Right atrium auricular region (tissue), 2 donors: ENCODE results near the gene TAOK1. TPM values are rescaled to one million over a fixed set of nuclear protein-coding genes. Genes with fewer than 3 reads are reported as not detected.
"Not testable (repeated sequence)": the region's sequence is repeated elsewhere in the genome, so short reads cannot be mapped to it uniquely, and the experiment has no call there.

Experiments
- DNase-seq: peaks from one replicate; pipeline ENCODE4 v3.0.0-alpha.2; 2019; ENCODE audit warnings: low spot score
- H3K27ac ChIP-seq, 2 donors: fragments of 200-600 bp; sonication (generic); 1 replicate in 1 of 2; 2 replicates in 1 of 2; pipeline ENCODE4 v1.5.1; 2016 to 2019
- H3K27me3 ChIP-seq, 2 donors: fragments of 200-600 bp; sonication (generic); one replicate each; pipeline versions ENCODE4 v1.5.1 to v1.6.0; 2017 to 2019
- H3K36me3 ChIP-seq: fragments of 200-600 bp; sonication (generic); one replicate; pipeline ENCODE4 v1.5.1; 2016
- H3K4me1 ChIP-seq, 2 donors: fragments of 200-600 bp; sonication (generic); one replicate each; pipeline versions ENCODE4 v1.5.1 to v1.6.0; 2017 to 2019
- H3K4me3 ChIP-seq, 2 donors: fragments of 200-600 bp; sonication (generic); 1 replicate in 1 of 2; 2 replicates in 1 of 2; pipeline ENCODE4 v1.5.1; 2017 to 2019; ENCODE audit warnings: mild to moderate bottlenecking in 1 of 2, moderate library complexity in 1 of 2
- H3K9me3 ChIP-seq, 2 donors: fragments of 200-600 bp; sonication (generic); one replicate each; pipeline ENCODE4 v1.5.1; 2019
- total RNA-seq, 2 donors: library from RNA; depleted of rRNA; stranded (reverse); fragments of >200 nt; gene quantifications; one replicate each; pipeline ENCODE4 v1.1.0, GENCODE V29; 2016
- TF ChIP-seq, protein P1 (sequence below), 2 donors: fragments of 200-600 bp; sonication (generic); IDR thresholded peaks; one replicate each; pipeline ENCODE4 v1.5.1; 2019; ENCODE audit warnings: antibody characterized with exemption in 2 of 2

TAOK1 gene
- total RNA-seq, 2 donors from 2014 or later = 42.9 to 45.1 TPM

GRCh38 chr17:29475891-29476290 lies 85.7 kb downstream of the TAOK1 start:
- no peaks in the 10 kb centered on the region for H3K9me3 ChIP-seq
- no peak overlapping the region for H3K4me3 ChIP-seq
- no peaks in the 10 kb centered on the region for H3K4me1 ChIP-seq
- H3K27me3 ChIP-seq = no peaks in the 10 kb centered on the region
- peaks cover 33% of the 10 kb centered on the region for H3K36me3 ChIP-seq
- DNase-seq = no peak
- TF ChIP-seq, protein P1, sequence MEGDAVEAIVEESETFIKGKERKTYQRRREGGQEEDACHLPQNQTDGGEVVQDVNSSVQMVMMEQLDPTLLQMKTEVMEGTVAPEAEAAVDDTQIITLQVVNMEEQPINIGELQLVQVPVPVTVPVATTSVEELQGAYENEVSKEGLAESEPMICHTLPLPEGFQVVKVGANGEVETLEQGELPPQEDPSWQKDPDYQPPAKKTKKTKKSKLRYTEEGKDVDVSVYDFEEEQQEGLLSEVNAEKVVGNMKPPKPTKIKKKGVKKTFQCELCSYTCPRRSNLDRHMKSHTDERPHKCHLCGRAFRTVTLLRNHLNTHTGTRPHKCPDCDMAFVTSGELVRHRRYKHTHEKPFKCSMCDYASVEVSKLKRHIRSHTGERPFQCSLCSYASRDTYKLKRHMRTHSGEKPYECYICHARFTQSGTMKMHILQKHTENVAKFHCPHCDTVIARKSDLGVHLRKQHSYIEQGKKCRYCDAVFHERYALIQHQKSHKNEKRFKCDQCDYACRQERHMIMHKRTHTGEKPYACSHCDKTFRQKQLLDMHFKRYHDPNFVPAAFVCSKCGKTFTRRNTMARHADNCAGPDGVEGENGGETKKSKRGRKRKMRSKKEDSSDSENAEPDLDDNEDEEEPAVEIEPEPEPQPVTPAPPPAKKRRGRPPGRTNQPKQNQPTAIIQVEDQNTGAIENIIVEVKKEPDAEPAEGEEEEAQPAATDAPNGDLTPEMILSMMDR (IDR thresholded peaks at IDR 0.05) = no peak
- no peak overlapping the region for H3K27ac ChIP-seq

DNA sequence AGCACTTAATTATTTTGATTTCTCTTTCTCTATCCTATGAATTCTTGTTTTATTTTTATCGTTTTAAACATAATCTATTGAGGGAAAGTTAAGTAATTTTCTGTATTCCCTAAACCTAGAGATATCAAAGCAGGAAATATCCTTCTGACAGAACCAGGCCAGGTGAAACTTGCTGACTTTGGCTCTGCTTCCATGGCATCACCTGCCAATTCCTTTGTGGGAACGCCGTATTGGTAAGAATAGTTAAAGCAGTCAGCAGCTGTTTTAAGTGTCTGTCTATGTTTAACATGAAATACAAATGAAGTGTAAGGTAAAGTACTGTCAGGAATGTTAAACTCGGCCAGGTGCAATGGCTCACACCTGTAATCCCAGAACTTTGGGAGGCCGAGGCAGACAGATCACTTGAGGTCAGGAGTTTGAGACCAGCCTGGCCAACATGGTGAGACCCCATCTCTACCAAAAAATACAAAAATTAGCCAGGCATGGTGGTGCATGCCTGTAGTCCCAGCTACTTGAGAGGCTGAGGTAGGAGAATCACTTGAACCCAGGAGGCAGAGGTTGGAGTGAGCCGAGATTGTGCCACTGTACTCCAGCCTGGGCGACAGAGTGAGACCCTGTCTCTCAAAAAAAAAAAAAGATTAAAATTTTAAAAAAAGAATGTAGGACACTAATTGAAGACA lies 90.2 kb downstream of the TAOK1 start:
- not testable (repeated sequence) for H3K9me3 ChIP-seq, DNase-seq, H3K4me1 ChIP-seq, H3K27me3 ChIP-seq, H3K4me3 ChIP-seq, H3K27ac ChIP-seq
- H3K36me3 ChIP-seq = peaks cover 50% of the 10 kb centered on the region

DNA sequence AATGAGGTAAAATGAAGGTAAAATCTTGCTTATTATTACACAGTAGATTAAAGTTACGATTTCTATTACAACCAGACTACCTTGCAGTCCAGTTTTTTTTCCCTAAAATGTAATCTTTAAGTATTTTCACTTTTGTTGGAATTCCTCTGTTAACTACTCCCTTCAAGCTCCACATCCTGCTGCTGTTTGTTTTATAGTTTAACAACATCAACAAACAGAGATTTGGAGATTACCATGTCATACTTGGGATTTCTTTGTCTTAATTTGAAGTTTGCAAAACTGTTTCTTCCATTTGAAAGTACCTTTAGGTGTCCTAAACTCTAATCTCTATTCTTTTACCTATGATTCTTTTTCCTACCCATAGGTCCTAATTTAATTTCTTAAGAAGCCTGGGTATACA lies 93.3 kb downstream of the TAOK1 start:
- TF ChIP-seq, protein P1 (IDR thresholded peaks at IDR 0.05) = no peak
- Histone ChIP-seq H3K27ac (no peak overlapping the region), H3K9me3 (no peaks in the 10 kb centered on the region), H3K4me1 (no peaks in the 10 kb centered on the region), H3K4me3 (no peak overlapping the region), H3K36me3 (peaks cover 51% of the 10 kb centered on the region), H3K27me3 (no peaks in the 10 kb centered on the region)
- no peak for DNase-seq

DNA sequence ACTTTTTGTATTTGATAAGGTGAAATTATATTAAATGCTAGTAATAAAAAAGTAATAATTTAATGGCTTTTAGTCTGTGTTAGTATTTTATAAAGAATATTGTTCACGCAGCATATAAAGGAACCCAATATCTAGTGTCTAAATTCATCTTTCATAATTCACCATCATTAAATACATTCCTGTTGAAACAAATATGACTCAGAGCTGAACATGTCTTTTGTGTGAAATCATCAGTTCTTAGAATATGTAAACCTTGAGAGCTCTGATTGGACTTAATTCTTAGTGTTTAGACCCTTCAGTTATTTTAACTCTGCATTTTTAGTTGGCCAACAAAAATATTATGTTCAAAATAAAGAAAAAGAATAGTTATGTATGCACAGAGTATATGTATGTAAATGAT lies 104.8 kb downstream of the TAOK1 start:
- Histone ChIP-seq H3K4me3 (no peak overlapping the region), H3K9me3 (no peaks in the 10 kb centered on the region), H3K27me3 (no peaks in the 10 kb centered on the region), H3K36me3 (peaks cover 71% of the 10 kb centered on the region), H3K27ac (no peak overlapping the region), H3K4me1 (no peaks in the 10 kb centered on the region)
- no peak for DNase-seq
- TF ChIP-seq, protein P1 (IDR thresholded peaks at IDR 0.05) = no peak

- peaks cover 78% of the 10 kb centered on the region for H3K36me3 ChIP-seq
- H3K4me3 ChIP-seq = no peak overlapping the region
- no peaks in the 10 kb centered on the region for H3K4me1 ChIP-seq
- no peak for DNase-seq
- H3K9me3 ChIP-seq = no peaks in the 10 kb centered on the region
- H3K27me3 ChIP-seq = no peaks in the 10 kb centered on the region
- TF ChIP-seq, protein P1 (IDR thresholded peaks at IDR 0.05) = no peak
- H3K27ac ChIP-seq = no peak overlapping the region
These were observed 114.5 kb downstream of the TAOK1 start for GRCh38 chr17:29504711-29505110.

DNA sequence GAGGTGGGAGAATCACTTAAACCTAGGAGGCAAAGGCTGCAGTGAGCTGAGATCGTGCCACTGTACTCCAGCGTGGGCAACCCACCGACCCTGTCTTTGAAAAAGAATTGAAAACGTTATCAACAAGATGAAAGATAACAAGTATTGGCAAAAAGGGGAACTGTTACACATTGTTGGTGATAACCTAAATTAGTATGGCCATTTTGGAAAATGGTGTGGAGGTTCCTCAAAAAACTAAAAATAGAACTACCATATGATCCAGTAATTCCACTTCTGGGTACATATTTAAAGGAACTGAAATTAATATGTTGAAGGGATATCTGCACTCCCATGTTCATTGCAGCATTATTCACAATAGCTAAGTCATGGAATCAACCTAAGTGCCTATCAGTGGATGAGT lies 115.7 kb downstream of the TAOK1 start:
- H3K36me3 ChIP-seq = peaks cover 77% of the 10 kb centered on the region
- H3K9me3 ChIP-seq = no peaks in the 10 kb centered on the region
- no peak overlapping the region for H3K27ac ChIP-seq
- H3K27me3 ChIP-seq = no peaks in the 10 kb centered on the region
- DNase-seq = no peak
- no peak overlapping the region for H3K4me3 ChIP-seq
- H3K4me1 ChIP-seq = no peaks in the 10 kb centered on the region
- TF ChIP-seq, protein P1 (IDR thresholded peaks at IDR 0.05) = no peak
